HCT116 (cell line): ENCODE results near the gene STYXL2. TPM values are rescaled to one million over a fixed set of nuclear protein-coding genes. Genes with fewer than 3 reads are reported as not detected.
A peak's percentile ranks its signal among the peaks of the same experiment; 100 is the strongest.

Experiments used
- ATAC-seq: fragments of 200-7000 bp; cut with Tn5 transposase; 2 replicates; pipeline ENCODE4 v1.9.1; 2020; ENCODE audit warnings: mild to moderate bottlenecking, moderate library complexity
- BruUV-seq: library from RNA; stranded (reverse); fragments of 400-500 nt; replicated peaks from 2 replicates; lab custom pipeline; 2021; lab: Mats Ljungman, UMichigan
- CTCF ChIA-PET: fragments of 300-600 bp; sonication (Branson Sonifier 250); formaldehyde crosslinking; loops from one replicate; lab custom pipeline; 2021; ENCODE audit warnings: antibody characterized with exemption; lab: Charles Lee
- POLR2A ChIA-PET: fragments of 300-600, 350-600 bp; sonication (Branson Sonifier 250); formaldehyde crosslinking; loops from one replicate; lab custom pipeline; 2021; ENCODE audit warnings: antibody characterized with exemption; lab: Charles Lee
- RAD21 ChIA-PET, 2 experiments: fragments of 300-600 bp; sonication (Branson Sonifier 250); formaldehyde crosslinking; loops; one replicate each; lab custom pipeline; 2023; ENCODE audit warnings: low total read pairs in 2 of 2; ENCODE audit not compliant: uncharacterized antibody in 2 of 2, unreplicated experiment in 2 of 2, low non-redundant PET in 1 of 2; lab: Charles Lee
- DNase-seq: peaks from one replicate; pipeline ENCODE4 v3.0.0-alpha.2; 2010; ENCODE audit warnings: low read depth, low spot score
- H2AFZ ChIP-seq: fragments of 200-600 bp; shearing (Covaris generic), sonication (generic); 2 replicates; pipeline ENCODE4 v1.6.1; 2017; ENCODE audit warnings: low read depth, mixed run types, mixed read lengths, antibody characterized with exemption, low read length; ENCODE audit not compliant: poor library complexity, severe bottlenecking
- H3K27ac ChIP-seq: 2 replicates; pipeline ENCODE4 v1.5.1; 2012; ENCODE audit warnings: low read depth, low read length
- H3K27me3 ChIP-seq: fragments of 200-600 bp; sonication (generic); 2 replicates; pipeline ENCODE4 v1.6.1; 2016; ENCODE audit warnings: mixed run types, low read length, mixed read lengths; ENCODE audit not compliant: insufficient read depth
- H3K36me3 ChIP-seq, 2 experiments: fragments of 200-500 bp in 1 of 2; fragments of 200-600 bp in 1 of 2; sonication (Bioruptor generic) in 1 of 2; sonication (generic) in 1 of 2; 2 replicates each; pipeline versions ENCODE4 v1.5.1 to v1.6.1; 2014 to 2016; ENCODE audit warnings: low read length in 2 of 2, inconsistent platforms in 1 of 2, mixed read lengths in 1 of 2, mixed run types in 1 of 2; ENCODE audit not compliant: insufficient read depth in 2 of 2, control insufficient read depth in 1 of 2
- H3K4me1 ChIP-seq, 2 experiments: fragments of 200-600 bp in 1 of 2; sonication (generic) in 1 of 2; 2 replicates each; pipeline versions ENCODE4 v1.5.1 to v1.6.1; 2012 to 2017; ENCODE audit warnings: low read length in 2 of 2, inconsistent platforms in 1 of 2, mild to moderate bottlenecking in 1 of 2, mixed read lengths in 1 of 2, mixed run types in 1 of 2, moderate library complexity in 1 of 2; ENCODE audit not compliant: insufficient read depth in 2 of 2, control insufficient read depth in 1 of 2
- H3K4me2 ChIP-seq: fragments of 200-600 bp; sonication (generic); 2 replicates; pipeline ENCODE4 v1.6.1; 2017; ENCODE audit warnings: mixed run types, low read length, mixed read lengths
- H3K4me3 ChIP-seq, 2 experiments: fragments of 200-600 bp in 1 of 2; sonication (generic) in 1 of 2; replicated peaks in 1 of 2; 2 replicates each; pipeline ENCODE4 v1.5.1; 2011 to 2016; ENCODE audit warnings: low read length in 2 of 2, control low read depth in 1 of 2, low read depth in 1 of 2, mild to moderate bottlenecking in 1 of 2, mixed read lengths in 1 of 2, mixed run types in 1 of 2
- H3K79me2 ChIP-seq: fragments of 200-600 bp; sonication (generic); 2 replicates; pipeline ENCODE4 v1.6.1; 2017; ENCODE audit warnings: mild to moderate bottlenecking, mixed run types, low read length, moderate library complexity, mixed read lengths; ENCODE audit not compliant: insufficient read depth
- H3K9ac ChIP-seq: fragments of 200-600 bp; sonication (generic); 2 replicates; pipeline ENCODE4 v1.6.1; 2016; ENCODE audit warnings: low read length, mixed read lengths
- H3K9me2 ChIP-seq: fragments of 200-600 bp; sonication (generic), shearing (Covaris generic); 2 replicates; pipeline ENCODE4 v1.6.1; 2017; ENCODE audit warnings: mixed run types, mild to moderate bottlenecking, moderate library complexity; ENCODE audit not compliant: insufficient read depth
- H3K9me3 ChIP-seq, 2 experiments: fragments of 200-500 bp in 1 of 2; fragments of 200-600 bp in 1 of 2; sonication (Bioruptor generic) in 1 of 2; sonication (generic) in 1 of 2; 2 replicates each; pipeline ENCODE4 v1.6.1; 2014 to 2017; ENCODE audit warnings: low read length in 2 of 2, mixed read lengths in 2 of 2, inconsistent platforms in 1 of 2, low read depth in 1 of 2, mild to moderate bottlenecking in 1 of 2, mixed run types in 1 of 2, moderate library complexity in 1 of 2; ENCODE audit not compliant: control insufficient read depth in 1 of 2, insufficient read depth in 1 of 2
- H4K20me1 ChIP-seq: fragments of 200-600 bp; sonication (generic), shearing (Covaris generic); 2 replicates; pipeline ENCODE4 v1.6.1; 2017; ENCODE audit warnings: mixed run types, mild to moderate bottlenecking, moderate library complexity; ENCODE audit not compliant: insufficient read depth
- ATF3 ChIP-seq: IDR thresholded peaks from 2 replicates; pipeline ENCODE4 v1.6.1; 2012
- CTCF ChIP-seq, 3 experiments: fragments of 200-600 bp in 1 of 3; sonication (generic) in 1 of 3; IDR thresholded peaks in 2 of 3; conservative IDR thresholded peaks in 1 of 3; 2 replicates each; pipeline ENCODE4 v1.5.1; 2012 to 2017; ENCODE audit warnings: low read depth in 2 of 3, low read length in 2 of 3, antibody characterized with exemption in 1 of 3, borderline replicate concordance in 1 of 3, control low read depth in 1 of 3, mild to moderate bottlenecking in 1 of 3, mixed read lengths in 1 of 3, mixed run types in 1 of 3, moderate library complexity in 1 of 3; ENCODE audit not compliant: insufficient read depth in 1 of 3
- RAD21 ChIP-seq: IDR thresholded peaks from 2 replicates; pipeline ENCODE4 v1.6.1; 2012; ENCODE audit warnings: low read depth, mild to moderate bottlenecking
- intact Hi-C: fragments of 100-400 bp; cut with micrococcal nuclease; formaldehyde crosslinking; loops from 2 replicates; pipeline ENCODE4 v1.10.0; 2022
- total RNA-seq: library from RNA; stranded (reverse); gene quantifications from one replicate; pipeline ENCODE4 v1.2.1, GENCODE V29; 2021; ENCODE audit not compliant: unreplicated experiment

The STYXL2 gene
- total RNA-seq, 1 experiment from 2014 or later = not detected

GRCh38 chr1:167060141-167061072 is 33.5 kb upstream of the STYXL2 start:
- no peaks in the 10 kb centered on the region for H3K9me2 ChIP-seq
- H3K27me3 ChIP-seq = no peaks in the 10 kb centered on the region
- ChIA-PET CTCF (interaction anchor here (0.8 to 8.4 kb wide), 7 partner anchors 150 to 570 kb away, joined by 3 to 324 read pairs (median 4); no protein-coding TSS in a partner anchor), RAD21 (interaction anchor here (3.6 to 4.5 kb wide), 2 partner anchors 150 kb away, joined by 44 to 69 read pairs; no protein-coding TSS in a partner anchor)
- H3K4me1 ChIP-seq = peaks cover 3 to 22% of the 10 kb centered on the region in 2 experiments; a peak in 3 of 4 replicates
- intact Hi-C loops = no loop called here
- no peaks in the 10 kb centered on the region for H3K9me3 ChIP-seq
- H3K27ac ChIP-seq = no peak overlapping the region
- no peak for DNase-seq
- H2AFZ ChIP-seq = no peak overlapping the region
- H4K20me1 ChIP-seq = no peaks in the 10 kb centered on the region
- TF ChIP-seq RAD21 = 0 out of 2 replicates have a peak, but pooled peaks have one; percentile 5
- peak in 2 of 3 experiments; percentile 29 to 40; a peak in 3 of 6 replicates for TF ChIP-seq CTCF (IDR thresholded peaks at IDR 0.05 in 2 of 3, conservative IDR thresholded peaks at IDR 0.05 in 1 of 3; ENCODE audit: borderline replicate concordance in 1 of 3, insufficient read depth in 1 of 3, low read depth in 2 of 3, low read length in 2 of 3)
- no peak for TF ChIP-seq ATF3
- TF ChIP-seq, all 23 proteins: peak for 2
- Histone ChIP-seq H3K9ac (no peak overlapping the region), H3K4me2 (no peak overlapping the region), H3K4me3 (no peak overlapping the region), H3K36me3 (no peaks in the 10 kb centered on the region), H3K79me2 (no peaks in the 10 kb centered on the region)
- BruUV-seq = no TSS peak
- ATAC-seq = no peak
- POLR2A ChIA-PET = interaction anchor here (1.0 to 1.7 kb wide), 2 partner anchors 150 to 160 kb away, joined by 3 to 6 read pairs; partner anchors contain the start of gene POU2F1
